T-helper 2 cell treated with Interferon-gamma antibody and Interleukin-4, amounts not matched to agents 5 μg/mL and 100 μg/mL, for 36 hours (primary cell): ENCODE data around the gene CKAP4.

Source experiments
- DNase-seq: peaks from one replicate; pipeline ENCODE4 v3.0.0; 2021; ENCODE audit warnings: low spot score
- H3K27ac Mint-ChIP-seq: one replicate; pipeline ENCODE4 v1.8.0; 2021; ENCODE audit warnings: mild to moderate bottlenecking, mixed read lengths
- H3K27me3 Mint-ChIP-seq: one replicate; pipeline ENCODE4 v1.8.0; 2021; ENCODE audit warnings: low read depth, mixed read lengths
- H3K36me3 Mint-ChIP-seq: one replicate; pipeline ENCODE4 v1.8.0; 2021; ENCODE audit warnings: low read depth, mixed read lengths
- H3K4me1 Mint-ChIP-seq: one replicate; pipeline ENCODE4 v1.8.0; 2021; ENCODE audit warnings: low read depth, mixed read lengths
- H3K4me3 Mint-ChIP-seq: one replicate; pipeline ENCODE4 v1.8.0; 2022; ENCODE audit warnings: mild to moderate bottlenecking, moderate library complexity, mixed read lengths
- H3K9me3 Mint-ChIP-seq: one replicate; pipeline ENCODE4 v1.8.0; 2021; ENCODE audit warnings: mixed read lengths

CKAP4 gene

DNA sequence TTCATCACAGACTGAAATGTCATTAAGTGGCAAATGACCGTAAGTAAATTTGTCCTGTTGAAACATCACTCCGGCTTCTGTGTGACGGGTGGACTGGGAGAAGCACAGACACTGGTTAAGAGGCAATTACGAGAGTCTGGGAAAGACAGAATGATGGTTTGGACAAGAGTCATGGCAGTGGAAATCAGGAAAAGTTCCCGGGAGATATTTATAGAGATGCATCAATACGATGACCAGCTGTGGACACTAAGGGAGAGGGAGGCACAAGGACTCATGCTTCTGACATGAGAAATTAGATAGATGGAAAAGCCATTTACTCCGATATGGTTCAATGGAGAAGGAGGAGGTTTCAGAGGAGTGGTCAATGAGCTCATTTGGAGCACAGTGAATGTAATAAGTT lies 27.3 kb downstream of the CKAP4 start:
- H3K27me3 Mint-ChIP-seq, result peaks cover 8% of the 10 kb centered on the region

DNA sequence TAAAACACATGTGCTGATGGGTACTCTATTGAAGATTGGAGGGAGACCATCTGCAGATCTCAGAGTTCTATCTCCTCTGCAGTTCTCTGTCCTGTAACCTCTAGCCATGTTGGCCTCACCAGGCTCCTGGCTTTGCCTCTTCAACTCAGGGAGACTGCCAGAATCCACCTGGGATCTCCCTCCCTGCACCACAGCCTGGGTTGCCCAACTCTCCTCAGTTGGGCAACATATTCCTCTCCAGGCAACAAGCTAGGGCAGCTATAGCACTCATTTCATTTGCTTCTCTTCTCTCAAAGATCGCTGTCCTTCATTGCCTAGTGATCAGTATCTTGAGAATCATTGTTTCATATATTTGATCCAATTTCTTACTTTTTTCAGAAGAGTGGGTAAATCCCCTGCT lies 28.8 kb downstream of the CKAP4 start:
- peaks cover 10% of the 10 kb centered on the region for H3K27me3 Mint-ChIP-seq
- no peaks in the 10 kb centered on the region for H3K36me3 Mint-ChIP-seq

More for the DNA sequence above, 27.3 kb downstream of the CKAP4 start:
- no peak overlapping the region for H3K27ac Mint-ChIP-seq
- peaks cover 13% of the 10 kb centered on the region for H3K4me1 Mint-ChIP-seq
- H3K4me3 Mint-ChIP-seq, result no peak overlapping the region
- no peak for DNase-seq
- H3K9me3 Mint-ChIP-seq, result peaks cover 10% of the 10 kb centered on the region
- no peaks in the 10 kb centered on the region for H3K36me3 Mint-ChIP-seq

DNA sequence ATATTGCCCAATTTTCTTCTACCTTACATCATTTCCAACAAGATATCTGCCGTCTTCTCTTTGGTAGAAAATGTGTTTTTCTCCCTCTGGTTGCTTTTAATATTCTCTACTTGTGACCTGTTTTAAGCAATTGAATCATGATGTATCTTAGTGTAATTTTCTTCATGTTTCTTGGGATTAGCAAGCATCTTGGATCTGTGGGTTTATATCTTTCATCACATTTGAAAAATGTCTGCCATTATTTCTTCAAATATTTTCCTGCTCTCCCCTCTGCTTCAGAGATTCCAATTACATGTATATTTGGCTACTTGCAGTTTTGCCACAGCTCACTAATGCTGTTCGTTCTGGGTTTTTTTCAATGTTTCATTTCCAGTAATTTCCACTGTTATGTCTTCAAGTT lies 30.1 kb downstream of the CKAP4 start:
- Mint-ChIP-seq H3K4me3 (no peak overlapping the region), H3K4me1 (peaks cover 9% of the 10 kb centered on the region), H3K27me3 (peaks cover 13% of the 10 kb centered on the region), H3K27ac (no peak overlapping the region), H3K9me3 (peaks cover 10% of the 10 kb centered on the region), H3K36me3 (no peaks in the 10 kb centered on the region)
- no peak for DNase-seq

More for the DNA sequence above, 28.8 kb downstream of the CKAP4 start:
- peaks cover 10% of the 10 kb centered on the region for H3K4me1 Mint-ChIP-seq
- peaks cover 10% of the 10 kb centered on the region for H3K9me3 Mint-ChIP-seq
- no peak overlapping the region for H3K27ac Mint-ChIP-seq
- no peak for DNase-seq
- H3K4me3 Mint-ChIP-seq, result no peak overlapping the region

DNA sequence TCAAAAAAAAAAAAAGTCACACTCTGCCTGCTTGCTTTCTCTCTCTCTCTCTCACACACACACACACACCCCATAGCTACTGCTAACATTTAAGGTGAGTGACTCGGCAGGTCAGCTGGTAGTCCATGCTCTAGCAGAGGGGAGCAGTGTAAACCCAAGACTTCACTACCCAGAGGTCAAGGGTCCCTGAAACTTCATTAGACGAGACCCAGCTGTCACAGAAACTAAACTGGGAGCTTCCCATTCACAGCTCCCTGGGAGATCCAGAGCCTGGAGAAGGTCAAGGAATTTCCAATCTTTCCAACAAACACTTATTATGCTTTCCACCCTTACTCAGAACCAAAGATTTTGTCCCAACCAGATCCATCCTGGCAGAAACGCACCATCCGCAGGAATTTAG lies 33.2 kb downstream of the CKAP4 start:
- Mint-ChIP-seq H3K27me3 (peaks cover 28% of the 10 kb centered on the region), H3K9me3 (peaks cover 10% of the 10 kb centered on the region), H3K4me1 (no peaks in the 10 kb centered on the region), H3K36me3 (no peaks in the 10 kb centered on the region), H3K27ac (no peak overlapping the region), H3K4me3 (no peak overlapping the region)
- no peak for DNase-seq

DNA sequence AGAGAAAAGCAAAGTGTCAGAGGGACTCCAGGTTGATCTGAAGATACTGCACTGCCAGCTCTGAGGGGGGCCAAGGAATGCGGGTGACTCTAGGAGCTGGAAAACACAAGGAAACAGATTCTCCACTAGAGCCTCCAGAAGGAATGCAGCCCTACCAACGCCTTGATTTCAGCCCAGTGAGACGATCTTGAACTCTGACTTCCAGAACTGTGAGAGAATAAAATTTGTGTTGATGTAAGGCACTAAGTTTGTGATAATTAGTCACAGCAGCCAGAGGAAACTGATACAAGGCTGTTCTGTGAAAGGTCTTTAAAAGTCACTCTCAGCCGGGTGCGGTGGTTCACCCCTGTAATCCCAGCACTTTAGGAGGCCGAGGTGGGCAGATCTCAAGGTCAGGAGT lies 34.2 kb downstream of the CKAP4 start:
- no peak overlapping the region for H3K27ac Mint-ChIP-seq
- no peak overlapping the region for H3K4me3 Mint-ChIP-seq
- no peaks in the 10 kb centered on the region for H3K36me3 Mint-ChIP-seq
- DNase-seq, result no peak
- H3K27me3 Mint-ChIP-seq, result peaks cover 30% of the 10 kb centered on the region
- H3K4me1 Mint-ChIP-seq, result no peaks in the 10 kb centered on the region
- H3K9me3 Mint-ChIP-seq, result peaks cover 10% of the 10 kb centered on the region

DNA sequence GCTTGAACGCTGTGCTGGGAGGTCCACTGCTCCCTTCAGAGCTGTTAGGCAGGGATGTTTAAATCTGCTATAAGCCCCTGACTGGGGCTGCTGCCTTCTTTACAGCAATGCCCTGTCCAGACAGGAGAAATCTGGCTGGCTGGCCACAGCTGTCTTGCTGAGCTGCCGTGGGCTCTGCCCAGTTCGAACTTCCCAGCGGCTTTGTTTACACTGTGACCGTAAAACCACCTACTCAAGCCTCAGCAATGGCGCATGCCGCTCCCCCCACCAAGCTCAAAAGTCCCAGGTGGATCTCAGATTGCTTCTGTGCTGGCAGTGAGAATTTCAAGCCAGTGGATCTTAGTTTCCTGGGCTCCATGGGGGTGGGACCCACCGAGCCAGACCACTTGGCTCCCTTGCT lies 35.8 kb downstream of the CKAP4 start:
- Mint-ChIP-seq H3K4me3 (no peak overlapping the region), H3K9me3 (peaks cover 3% of the 10 kb centered on the region), H3K27me3 (peaks cover 35% of the 10 kb centered on the region), H3K27ac (no peak overlapping the region), H3K4me1 (no peaks in the 10 kb centered on the region), H3K36me3 (no peaks in the 10 kb centered on the region)
- no peak for DNase-seq

DNA sequence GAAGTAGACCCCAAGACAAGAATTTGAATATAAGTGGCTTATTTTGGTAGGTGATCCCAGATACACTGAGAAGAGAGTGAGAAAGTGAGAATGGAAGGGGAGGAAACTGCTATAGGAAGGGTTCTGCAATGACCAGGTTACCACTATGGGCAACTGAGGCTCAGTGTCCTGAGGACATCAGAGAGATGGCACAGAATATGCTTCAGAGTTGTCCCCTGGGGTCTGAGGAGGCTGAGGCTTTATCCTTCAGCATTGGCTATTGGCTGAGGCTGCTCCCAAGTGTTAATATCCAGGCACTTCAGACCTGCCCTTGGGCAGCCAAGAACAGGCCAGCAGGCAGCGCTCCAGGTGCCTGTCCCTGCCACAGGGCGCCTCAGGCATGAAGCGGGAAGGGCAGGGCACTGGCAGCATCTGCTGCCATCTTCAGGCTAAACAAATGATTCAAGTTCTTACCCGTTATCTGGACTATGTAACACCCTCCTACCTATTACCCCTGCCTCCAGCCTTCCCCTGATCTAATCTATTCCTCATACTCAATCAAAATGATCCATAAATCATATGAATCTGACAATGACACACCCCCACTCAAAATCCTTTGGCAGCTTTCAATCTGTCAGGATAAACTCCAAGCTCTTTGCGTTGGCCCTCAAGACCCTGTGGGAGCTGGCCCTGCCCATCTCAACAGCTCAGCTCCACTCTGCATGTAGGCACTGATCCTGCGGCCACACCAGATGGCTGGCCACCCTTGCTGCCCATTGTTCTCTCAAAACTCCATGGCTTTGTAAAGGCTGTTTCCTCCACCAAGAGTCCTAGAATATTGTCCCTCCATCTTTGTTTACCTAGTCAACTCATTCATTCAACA lies 42.4 kb downstream of the CKAP4 start:
- Mint-ChIP-seq H3K27me3 (peaks cover 26% of the 10 kb centered on the region), H3K27ac (no peak overlapping the region)

DNA sequence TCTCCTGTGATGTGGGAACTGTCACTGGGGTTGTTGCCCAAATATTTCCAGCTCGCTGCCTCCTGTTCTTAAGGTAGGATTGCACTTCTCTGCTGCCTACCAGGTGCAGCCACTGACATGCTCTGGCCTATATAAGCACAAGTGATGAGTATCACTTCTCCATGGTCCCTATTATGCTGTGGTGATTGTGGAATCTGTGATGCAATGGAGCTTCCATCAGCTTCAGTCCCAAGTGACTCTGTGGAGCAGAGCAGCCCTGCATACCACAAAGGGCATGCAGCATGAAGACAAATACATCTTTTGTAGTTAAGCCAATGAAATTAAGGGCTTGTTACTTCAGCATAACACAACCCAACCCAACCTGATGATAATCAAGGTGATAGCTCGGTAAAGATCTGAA lies 43.5 kb downstream of the CKAP4 start:
- Mint-ChIP-seq H3K27me3 (peaks cover 15% of the 10 kb centered on the region), H3K4me1 (no peaks in the 10 kb centered on the region), H3K27ac (no peak overlapping the region), H3K36me3 (no peaks in the 10 kb centered on the region), H3K4me3 (no peak overlapping the region), H3K9me3 (peaks cover 3% of the 10 kb centered on the region)
- no peak for DNase-seq

More for the DNA sequence above, 42.4 kb downstream of the CKAP4 start:
- Mint-ChIP-seq H3K4me3 (no peak overlapping the region), H3K4me1 (no peaks in the 10 kb centered on the region), H3K36me3 (no peaks in the 10 kb centered on the region), H3K9me3 (peaks cover 3% of the 10 kb centered on the region)
- no peak for DNase-seq

DNA sequence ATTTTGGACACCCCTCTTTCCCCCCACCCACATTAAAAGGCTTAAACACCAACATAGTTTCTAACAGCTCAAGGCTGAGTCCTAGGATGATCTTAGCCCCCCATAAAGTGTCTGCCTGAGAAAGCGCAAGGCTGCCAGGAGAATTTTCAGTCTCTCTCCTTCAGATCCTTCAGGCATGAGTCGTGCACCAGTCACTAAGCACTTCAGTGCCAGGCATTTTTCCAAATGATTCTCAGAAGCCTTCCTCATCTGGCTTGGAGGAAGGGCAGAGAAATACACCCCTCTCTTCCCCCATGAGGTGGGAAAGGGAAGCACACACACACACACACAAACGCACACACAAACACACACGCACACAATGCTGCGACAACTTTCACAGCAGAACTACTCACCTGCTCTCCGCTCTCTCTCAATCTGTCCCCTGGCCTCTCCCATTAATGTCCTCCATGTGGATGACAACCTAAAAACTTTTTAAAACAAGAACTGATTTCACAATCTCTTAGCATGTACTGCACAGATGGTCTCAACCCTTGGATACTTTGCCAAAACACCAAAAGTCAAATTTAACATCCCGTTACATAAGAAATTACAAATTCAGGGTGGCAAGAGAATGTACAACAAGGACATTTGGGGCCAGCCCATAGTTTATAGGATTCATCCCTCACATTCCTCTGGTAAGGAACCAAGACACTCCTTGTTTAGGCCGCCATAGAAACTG lies 49.8 kb downstream of the CKAP4 start:
- no peak for DNase-seq
- peaks cover 2% of the 10 kb centered on the region for H3K27me3 Mint-ChIP-seq
- H3K4me1 Mint-ChIP-seq, result no peaks in the 10 kb centered on the region
- H3K4me3 Mint-ChIP-seq, result no peak overlapping the region
- H3K9me3 Mint-ChIP-seq, result no peaks in the 10 kb centered on the region
- no peak overlapping the region for H3K27ac Mint-ChIP-seq
- no peaks in the 10 kb centered on the region for H3K36me3 Mint-ChIP-seq

DNA sequence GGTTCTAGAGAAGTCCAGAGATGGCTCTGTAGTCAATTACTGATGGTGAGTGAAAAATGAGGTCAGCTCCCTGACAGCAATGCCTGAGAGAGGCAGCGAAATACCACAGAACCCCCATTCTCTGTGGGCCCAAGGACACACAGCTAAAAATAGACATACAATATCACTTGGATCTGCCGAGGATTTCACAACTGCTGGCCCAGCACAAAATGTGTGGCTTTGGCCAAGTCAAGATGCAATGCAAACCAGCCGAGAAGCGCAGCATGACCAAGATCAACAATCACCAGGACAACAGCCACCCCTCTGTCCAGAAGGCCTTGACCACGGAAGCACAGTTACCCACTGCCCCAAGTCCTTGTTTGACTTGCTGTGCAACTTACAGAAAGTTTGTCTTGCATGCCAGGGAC lies 52.2 kb downstream of the CKAP4 start:
- Mint-ChIP-seq H3K4me3 (no peak overlapping the region), H3K36me3 (no peaks in the 10 kb centered on the region), H3K27me3 (peaks cover 4% of the 10 kb centered on the region), H3K27ac (no peak overlapping the region), H3K9me3 (no peaks in the 10 kb centered on the region), H3K4me1 (no peaks in the 10 kb centered on the region)
- DNase-seq, result no peak

DNA sequence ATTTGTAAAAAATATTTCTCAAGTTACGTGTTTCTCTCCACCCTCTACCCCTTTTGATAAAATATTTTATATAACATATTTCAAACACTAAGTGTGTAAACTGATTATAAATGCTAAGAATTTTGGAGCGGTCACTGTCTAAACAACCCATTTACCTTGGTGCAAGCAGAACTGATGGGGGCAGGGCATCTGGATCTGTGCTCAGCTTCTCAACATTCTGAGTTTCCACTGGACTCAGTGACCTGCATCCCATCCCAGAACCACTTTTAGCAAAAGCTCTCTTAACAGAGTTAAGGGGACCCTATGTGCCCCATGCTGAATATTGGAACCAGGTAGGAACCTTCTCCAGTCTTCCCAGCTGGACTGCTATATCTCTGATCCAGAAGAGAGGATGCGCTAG lies 53.5 kb downstream of the CKAP4 start:
- H3K27me3 Mint-ChIP-seq, result peaks cover 4% of the 10 kb centered on the region
- H3K27ac Mint-ChIP-seq, result no peak overlapping the region
- H3K4me1 Mint-ChIP-seq, result no peaks in the 10 kb centered on the region
- DNase-seq, result no peak
- no peak overlapping the region for H3K4me3 Mint-ChIP-seq
- H3K9me3 Mint-ChIP-seq, result no peaks in the 10 kb centered on the region
- H3K36me3 Mint-ChIP-seq, result no peaks in the 10 kb centered on the region

DNA sequence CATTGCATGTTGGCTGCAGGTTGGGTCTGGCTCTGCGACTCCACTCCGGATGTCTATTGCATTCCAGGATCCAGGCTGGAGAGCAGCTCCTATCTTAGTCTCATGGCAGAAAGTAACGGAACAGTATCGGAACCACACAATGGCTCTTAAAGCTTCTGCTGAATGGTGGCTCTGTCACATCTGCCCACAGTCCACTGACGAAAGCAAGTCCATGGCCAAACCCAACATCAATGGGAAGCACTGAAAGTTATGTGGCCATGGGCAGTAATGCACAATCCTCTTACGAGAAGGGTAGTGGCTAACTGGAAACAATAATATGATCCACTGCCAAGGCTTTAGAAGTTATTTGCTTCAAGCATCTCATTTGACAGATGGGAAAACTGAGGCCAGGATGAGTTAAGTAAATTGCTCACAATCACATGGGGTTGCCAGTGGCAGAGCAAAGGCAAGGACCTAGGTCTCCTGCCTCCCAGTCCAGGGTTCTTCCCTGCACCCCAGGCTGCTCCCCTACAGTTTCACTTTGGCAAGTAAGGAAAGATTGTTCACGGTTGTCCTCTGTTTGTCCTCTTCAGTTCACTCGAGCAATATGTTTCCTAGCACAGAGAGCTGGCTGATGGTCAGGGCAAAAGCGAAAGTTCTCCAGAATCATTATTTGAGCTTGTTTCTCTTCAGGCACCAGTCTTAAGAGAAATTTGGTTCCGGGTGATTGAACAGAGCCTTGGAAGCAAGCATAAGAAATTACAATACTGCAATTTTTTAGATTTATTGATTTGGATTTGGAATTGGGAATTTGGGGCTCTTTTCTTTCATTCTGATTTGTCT lies 54.2 kb downstream of the CKAP4 start:
- DNase-seq, result no peak
- Mint-ChIP-seq H3K4me1 (no peaks in the 10 kb centered on the region), H3K4me3 (no peak overlapping the region), H3K27ac (no peak overlapping the region), H3K36me3 (no peaks in the 10 kb centered on the region), H3K9me3 (no peaks in the 10 kb centered on the region), H3K27me3 (peaks cover 4% of the 10 kb centered on the region)

DNA sequence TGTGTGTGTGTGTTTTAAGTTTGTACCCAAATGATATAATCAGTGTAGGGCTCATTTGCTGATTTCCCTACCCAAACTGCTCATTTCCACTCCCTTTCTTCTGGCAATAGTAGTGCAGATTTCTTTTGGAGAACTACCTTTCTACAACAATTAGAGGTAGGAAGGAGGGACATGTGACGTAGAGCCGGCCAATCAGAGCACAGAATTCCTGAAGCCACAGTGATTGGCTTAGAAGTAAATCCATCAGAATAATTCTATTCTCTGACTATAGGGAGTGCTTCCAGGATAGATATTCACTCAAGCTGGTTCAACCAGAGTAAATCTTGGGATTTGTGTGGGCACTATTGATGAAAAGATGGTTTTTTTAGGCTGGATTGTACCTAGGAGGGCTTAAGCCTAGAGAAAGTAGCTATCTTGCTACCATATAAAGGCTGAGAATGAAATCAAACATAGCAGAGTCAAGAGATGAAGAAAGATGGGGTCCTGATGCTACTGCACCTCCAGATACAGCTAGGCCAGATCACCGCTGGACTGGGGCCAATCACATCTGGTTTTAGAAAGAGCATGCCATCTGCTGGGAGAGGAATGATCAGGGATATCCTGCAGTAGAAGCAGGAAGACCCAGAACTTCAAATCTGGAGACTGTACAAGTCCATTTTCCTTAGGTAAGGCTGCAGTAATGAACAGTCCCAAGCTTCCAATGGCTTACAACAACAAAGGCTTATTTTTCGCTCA lies 55.0 kb downstream of the CKAP4 start:
- Mint-ChIP-seq H3K9me3 (no peaks in the 10 kb centered on the region), H3K36me3 (no peaks in the 10 kb centered on the region), H3K4me1 (no peaks in the 10 kb centered on the region), H3K27ac (no peak overlapping the region), H3K27me3 (peaks cover 4% of the 10 kb centered on the region), H3K4me3 (no peak overlapping the region)
- no peak for DNase-seq
